ENCODE results near the gene SVOP.

- TF ChIP-seq CTCF (IDR thresholded peaks at IDR 0.05; ENCODE audit: borderline replicate concordance, extremely low read depth, low read length, poor library complexity, severe bottlenecking) (no peak), EZH2 (IDR thresholded peaks at IDR 0.05; ENCODE audit: borderline replicate concordance, low read depth, low read length, severe bottlenecking) (no peak)
These were observed 98.9 kb downstream of the SVOP start for GRCh38 chr12:108921946-108922345.

All from DND-41 (cell line).